Chondrocyte (in vitro differentiated cells): ENCODE measurements around the gene NUP188. TPM values are rescaled to one million over a fixed set of nuclear protein-coding genes. Genes with fewer than 3 reads are reported as not detected.

ENCODE experiments used
- DNase-seq: peaks from one replicate; pipeline ENCODE4 v3.0.0; 2021; ENCODE audit warnings: mixed read lengths, low spot score
- H3K27ac Mint-ChIP-seq: one replicate; pipeline ENCODE4 v1.8.0; 2021; ENCODE audit warnings: mild to moderate bottlenecking, moderate library complexity, mixed read lengths; ENCODE audit not compliant: unreplicated experiment
- H3K27me3 Mint-ChIP-seq: 2 replicates; pipeline ENCODE4 v1.8.0; 2021; ENCODE audit warnings: low read depth, mixed read lengths
- H3K36me3 Mint-ChIP-seq: 2 replicates; pipeline ENCODE4 v1.8.0; 2021; ENCODE audit warnings: low read depth, mixed read lengths
- H3K4me1 Mint-ChIP-seq: 2 replicates; pipeline ENCODE4 v1.8.0; 2021; ENCODE audit warnings: low read depth, mild to moderate bottlenecking, mixed read lengths
- H3K4me3 Mint-ChIP-seq: one replicate; pipeline ENCODE4 v1.8.0; 2021; ENCODE audit warnings: mild to moderate bottlenecking, moderate library complexity, mixed read lengths; ENCODE audit not compliant: unreplicated experiment
- H3K9me3 Mint-ChIP-seq: 2 replicates; pipeline ENCODE4 v1.8.0; 2021; ENCODE audit warnings: low read depth, mixed read lengths
- total RNA-seq: library from RNA; stranded (reverse); gene quantifications from 3 replicates; pipeline ENCODE4 v1.2.1, GENCODE V29; 2021
- TF ChIP-seq, protein P1 (sequence below): fragments of 200-600 bp; sonication (generic); IDR thresholded peaks from 2 replicates; pipeline ENCODE4 v1.5.0; 2021; ENCODE audit warnings: antibody characterized with exemption, mild to moderate bottlenecking, moderate library complexity

Gene NUP188
- total RNA-seq, 1 donor from 2014 or later, result 36.0 TPM

DNA sequence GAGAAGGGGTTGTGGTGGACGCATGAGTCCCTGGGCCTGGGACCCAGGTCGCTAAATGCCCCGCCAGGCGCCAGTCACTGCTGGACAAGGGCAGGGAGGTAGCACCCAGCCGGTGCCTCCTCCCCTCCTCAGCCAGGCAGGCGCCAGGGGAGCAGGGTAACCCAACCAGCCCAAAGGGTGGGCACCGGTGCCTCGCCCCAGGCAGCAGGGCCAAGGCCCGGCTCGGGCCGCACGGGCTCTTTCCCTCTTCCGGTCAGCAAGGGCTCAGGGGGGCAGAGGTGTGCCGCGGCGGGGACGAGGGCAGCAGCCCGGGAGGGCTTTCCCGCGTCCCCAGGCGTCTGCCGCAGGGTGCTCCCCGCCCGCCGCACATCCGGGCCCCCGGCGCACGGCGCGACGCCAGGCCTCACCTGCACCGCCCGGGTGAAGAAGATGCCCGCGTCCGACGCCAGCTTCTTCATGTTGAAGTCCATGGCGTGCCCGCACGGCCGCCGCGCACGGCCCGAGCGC is 80.2 kb downstream of the NUP188 start:
- Mint-ChIP-seq H3K27me3 (no peaks in the 10 kb centered on the region), H3K4me3 (peak overlapping the region; percentile 76), H3K27ac (peak overlapping the region; percentile 68), H3K4me1 (peaks cover 30% of the 10 kb centered on the region), H3K36me3 (no peaks in the 10 kb centered on the region), H3K9me3 (no peaks in the 10 kb centered on the region)
- no peak for DNase-seq
- TF ChIP-seq, protein P1, sequence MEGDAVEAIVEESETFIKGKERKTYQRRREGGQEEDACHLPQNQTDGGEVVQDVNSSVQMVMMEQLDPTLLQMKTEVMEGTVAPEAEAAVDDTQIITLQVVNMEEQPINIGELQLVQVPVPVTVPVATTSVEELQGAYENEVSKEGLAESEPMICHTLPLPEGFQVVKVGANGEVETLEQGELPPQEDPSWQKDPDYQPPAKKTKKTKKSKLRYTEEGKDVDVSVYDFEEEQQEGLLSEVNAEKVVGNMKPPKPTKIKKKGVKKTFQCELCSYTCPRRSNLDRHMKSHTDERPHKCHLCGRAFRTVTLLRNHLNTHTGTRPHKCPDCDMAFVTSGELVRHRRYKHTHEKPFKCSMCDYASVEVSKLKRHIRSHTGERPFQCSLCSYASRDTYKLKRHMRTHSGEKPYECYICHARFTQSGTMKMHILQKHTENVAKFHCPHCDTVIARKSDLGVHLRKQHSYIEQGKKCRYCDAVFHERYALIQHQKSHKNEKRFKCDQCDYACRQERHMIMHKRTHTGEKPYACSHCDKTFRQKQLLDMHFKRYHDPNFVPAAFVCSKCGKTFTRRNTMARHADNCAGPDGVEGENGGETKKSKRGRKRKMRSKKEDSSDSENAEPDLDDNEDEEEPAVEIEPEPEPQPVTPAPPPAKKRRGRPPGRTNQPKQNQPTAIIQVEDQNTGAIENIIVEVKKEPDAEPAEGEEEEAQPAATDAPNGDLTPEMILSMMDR, result no peak

DNA sequence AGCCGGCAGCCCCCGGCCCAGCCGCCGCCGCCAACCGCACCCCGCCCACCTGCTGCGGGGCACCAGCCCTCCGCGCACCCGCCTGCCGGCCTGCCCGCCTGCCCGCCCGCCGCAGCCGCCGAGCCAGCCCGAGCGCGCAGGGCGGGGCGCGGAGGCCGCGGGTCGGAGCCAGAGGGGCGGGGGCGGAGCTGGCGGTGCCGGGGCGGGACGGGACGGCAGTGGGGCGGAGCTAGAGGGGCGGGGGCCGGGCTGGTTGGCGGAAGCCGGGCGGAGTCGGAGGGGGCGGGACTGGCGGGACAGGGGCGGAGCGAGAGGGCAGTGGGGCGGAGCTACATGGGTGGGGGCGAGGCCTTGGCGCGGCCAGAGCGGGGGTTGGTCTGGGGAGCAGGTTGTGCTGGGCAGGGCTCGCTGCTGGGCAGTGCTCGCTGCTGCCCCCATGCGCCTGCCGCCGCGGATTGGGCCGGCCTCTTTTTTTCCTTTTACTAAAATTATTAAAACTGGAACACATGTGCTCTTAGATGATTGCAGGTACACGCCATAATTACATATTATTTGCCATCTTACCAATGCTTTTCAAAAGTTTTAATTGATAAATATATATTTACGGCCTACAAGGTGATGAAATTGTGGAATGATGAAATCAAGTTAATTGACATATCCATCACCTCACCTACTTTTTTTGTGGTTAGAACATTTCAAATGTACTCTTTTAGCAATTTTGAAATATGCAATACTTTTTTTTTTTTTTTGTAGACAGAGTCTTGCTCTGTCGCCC is 80.9 kb downstream of the NUP188 start, which contains the start of gene SH3GLB2:
Gene SH3GLB2 (minus strand): TSS at position 140 of the 775 bp plus-strand sequence. CDS start 177 bp downstream, outside the sequence.
- Mint-ChIP-seq H3K9me3 (no peaks in the 10 kb centered on the region), H3K36me3 (no peaks in the 10 kb centered on the region), H3K4me1 (peaks cover 24% of the 10 kb centered on the region), H3K27me3 (no peaks in the 10 kb centered on the region), H3K4me3 (peak within 1 kb of the TSS; percentile 76), H3K27ac (peak within 1 kb of the TSS; percentile 68)
- TF ChIP-seq, protein P1, result peak; percentile 89
- DNase-seq, result peak; percentile 99

DNA sequence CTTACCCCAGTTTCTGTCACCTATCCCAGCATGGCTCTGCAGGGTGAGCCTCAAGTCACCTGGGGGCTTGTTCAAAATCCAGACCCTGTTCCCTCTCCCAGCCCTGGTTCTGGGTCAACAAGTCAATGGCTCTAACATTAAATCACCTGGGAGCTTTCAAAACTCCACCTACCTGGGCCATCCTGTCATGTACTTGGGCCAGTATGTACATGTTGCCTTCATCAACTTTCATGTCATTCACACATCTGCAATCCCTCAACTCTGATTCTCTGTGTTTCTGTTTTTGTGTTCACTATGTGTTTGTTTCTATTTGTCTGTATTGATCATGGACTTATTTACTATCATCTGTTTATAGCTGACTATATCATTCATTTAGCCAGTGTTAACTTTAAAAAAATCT is 82.7 kb downstream of the NUP188 start:
- no peak for DNase-seq
- H3K4me3 Mint-ChIP-seq, result no peak overlapping the region
- peaks cover 19% of the 10 kb centered on the region for H3K4me1 Mint-ChIP-seq
- H3K36me3 Mint-ChIP-seq, result no peaks in the 10 kb centered on the region
- H3K27ac Mint-ChIP-seq, result no peak overlapping the region
- no peaks in the 10 kb centered on the region for H3K9me3 Mint-ChIP-seq
- TF ChIP-seq, protein P1, result no peak
- H3K27me3 Mint-ChIP-seq, result no peaks in the 10 kb centered on the region

DNA sequence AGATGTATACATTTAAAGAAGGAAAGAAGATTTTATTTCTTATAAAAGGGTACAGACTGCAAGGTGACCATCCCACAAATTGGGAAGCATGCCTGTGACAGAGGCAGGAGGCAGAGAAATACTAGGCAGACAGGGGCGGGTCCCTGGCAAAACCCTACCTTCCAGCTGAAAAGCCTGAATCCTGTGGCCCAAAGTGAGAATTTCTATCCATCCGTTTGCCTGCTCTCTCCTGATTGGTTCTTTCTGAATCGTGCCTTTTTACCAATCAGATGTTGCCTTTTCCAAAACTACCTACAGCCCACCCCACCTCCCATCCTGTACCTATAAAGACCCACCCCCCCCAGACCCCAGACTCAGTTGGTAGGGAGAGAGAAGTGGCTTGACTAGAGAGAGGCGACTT is 84.0 kb downstream of the NUP188 start:
- DNase-seq, result no peak
- no peaks in the 10 kb centered on the region for H3K9me3 Mint-ChIP-seq

DNA sequence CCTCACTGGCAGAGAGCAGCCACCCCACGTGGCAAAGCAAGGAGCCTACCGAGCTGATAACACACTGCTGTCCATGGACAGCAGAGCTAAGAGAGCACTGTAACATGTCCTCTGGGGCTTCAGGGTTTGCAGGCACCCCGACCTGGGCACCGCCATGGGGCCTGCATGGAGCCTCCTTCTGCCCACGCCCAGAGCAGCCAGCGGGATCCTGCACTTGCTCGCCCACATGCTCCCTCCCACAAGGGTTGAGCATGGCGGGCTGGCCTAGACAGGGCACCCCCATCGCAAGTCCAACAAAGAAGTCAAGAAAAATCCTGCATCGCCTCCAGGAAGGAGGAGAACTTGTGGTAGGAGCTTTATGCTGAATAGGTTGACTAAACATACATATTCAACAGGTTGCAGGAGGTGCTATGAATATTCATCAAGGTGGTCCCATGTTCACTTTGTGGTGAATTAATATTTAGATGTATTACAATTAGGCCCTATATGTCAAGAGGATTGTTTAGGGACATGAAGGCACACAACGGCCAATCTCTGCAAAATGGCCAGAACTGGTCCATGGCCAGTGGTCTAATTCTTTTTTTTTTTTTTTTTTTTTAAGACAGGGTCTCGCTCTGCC is 85.2 kb downstream of the NUP188 start:
- H3K27ac Mint-ChIP-seq, result no peak overlapping the region
- H3K27me3 Mint-ChIP-seq, result no peaks in the 10 kb centered on the region
- TF ChIP-seq, protein P1, result no peak
- no peak for DNase-seq
- H3K4me1 Mint-ChIP-seq, result peaks cover 14% of the 10 kb centered on the region
- H3K9me3 Mint-ChIP-seq, result no peaks in the 10 kb centered on the region
- H3K36me3 Mint-ChIP-seq, result no peaks in the 10 kb centered on the region
- H3K4me3 Mint-ChIP-seq, result no peak overlapping the region

More for the DNA sequence above, 84.0 kb downstream of the NUP188 start:
- Mint-ChIP-seq H3K4me1 (peaks cover 15% of the 10 kb centered on the region), H3K27ac (no peak overlapping the region), H3K27me3 (no peaks in the 10 kb centered on the region), H3K4me3 (no peak overlapping the region), H3K36me3 (no peaks in the 10 kb centered on the region)
- TF ChIP-seq, protein P1, result no peak
